Panc1 (cell line): Measurements from ENCODE around the gene ACTRT2. TPM values are rescaled to one million over a fixed set of nuclear protein-coding genes. Genes with fewer than 3 reads are reported as not detected.

ENCODE experiments used
- ATAC-seq: fragments of 200-7000 bp; cut with Tn5 transposase; 2 replicates; pipeline ENCODE4 v1.9.1; 2020; ENCODE audit warnings: mild to moderate bottlenecking, moderate library complexity
- BruUV-seq: library from RNA; stranded (reverse); fragments of 400-500 nt; replicated peaks from 2 replicates; lab custom pipeline; 2021; lab: Mats Ljungman, UMichigan
- CTCF ChIA-PET: fragments of 300-600 bp; sonication (Branson Sonifier 250); formaldehyde crosslinking; loops from one replicate; lab custom pipeline; 2022; ENCODE audit warnings: antibody characterized with exemption; lab: Charles Lee
- POLR2A ChIA-PET: fragments of 300-600 bp; sonication (Branson Sonifier 250); formaldehyde crosslinking; loops from one replicate; lab custom pipeline; 2022; ENCODE audit warnings: antibody characterized with exemption; lab: Charles Lee
- DNase-seq: peaks from one replicate; pipeline ENCODE4 v3.0.0-alpha.2; 2010; ENCODE audit warnings: low read depth, low spot score
- H3K27ac ChIP-seq: 2 replicates; pipeline ENCODE4 v1.5.1; 2011; ENCODE audit warnings: mild to moderate bottlenecking, low read length, inconsistent platforms
- H3K27me3 ChIP-seq: fragments of 200-500 bp; sonication (Bioruptor generic); 2 replicates; pipeline ENCODE4 v1.6.0; 2014; ENCODE audit warnings: low read length, inconsistent platforms; ENCODE audit not compliant: control insufficient read depth, insufficient read depth
- H3K36me3 ChIP-seq: fragments of 200-500 bp; sonication (Bioruptor generic); 2 replicates; pipeline ENCODE4 v1.5.1; 2014; ENCODE audit warnings: inconsistent platforms, mild to moderate bottlenecking, low read length, moderate library complexity; ENCODE audit not compliant: control insufficient read depth, insufficient read depth
- H3K4me1 ChIP-seq: 2 replicates; pipeline ENCODE4 v1.5.1; 2011; ENCODE audit warnings: inconsistent platforms, mild to moderate bottlenecking, low read length, moderate library complexity; ENCODE audit not compliant: control insufficient read depth, insufficient read depth
- H3K4me3 ChIP-seq, 2 experiments: 2 replicates each; pipeline ENCODE4 v1.5.1; 2011 to 2012; ENCODE audit warnings: low read depth in 2 of 2, low read length in 2 of 2, mild to moderate bottlenecking in 2 of 2, inconsistent platforms in 1 of 2, moderate library complexity in 1 of 2
- H3K9me3 ChIP-seq: fragments of 200-500 bp; sonication (Bioruptor generic); 2 replicates; pipeline ENCODE4 v1.5.1; 2014; ENCODE audit warnings: low read depth, mild to moderate bottlenecking, inconsistent platforms, low read length, moderate library complexity; ENCODE audit not compliant: control insufficient read depth, insufficient read depth
- CTCF ChIP-seq: fragments of 450-650 bp; IDR thresholded peaks from 2 replicates; pipeline ENCODE4 v1.5.1; 2017; ENCODE audit warnings: mild to moderate bottlenecking
- POLR2AphosphoS5 ChIP-seq: IDR thresholded peaks from 2 replicates; pipeline ENCODE4 v1.6.1; 2012; ENCODE audit warnings: mild to moderate bottlenecking, low read depth, low read length, moderate library complexity
- SIN3A ChIP-seq: IDR thresholded peaks from 2 replicates; pipeline ENCODE4 v1.6.1; 2012; ENCODE audit warnings: low read depth, mild to moderate bottlenecking, low read length, moderate library complexity, borderline replicate concordance; ENCODE audit not compliant: insufficient read depth
- TCF7L2 ChIP-seq: IDR thresholded peaks from 2 replicates; pipeline ENCODE4 v1.6.1; 2011; ENCODE audit warnings: mild to moderate bottlenecking, low read depth, low read length, inconsistent platforms
- in situ Hi-C: cut with HindIII; loops from 2 replicates; pipeline ENCODE4 v1.10.0; 2016; ENCODE audit warnings: low sequenced_read_pairs, low pct_unique_long_range_greater_than_20kb
- intact Hi-C: fragments of 100-400 bp; cut with micrococcal nuclease; formaldehyde crosslinking; loops from one replicate; pipeline ENCODE4 v1.10.0; 2022; ENCODE audit not compliant: unreplicated experiment
- total RNA-seq: library from RNA; stranded (reverse); gene quantifications from one replicate; pipeline ENCODE4 v1.2.1, GENCODE V29; 2021; ENCODE audit not compliant: unreplicated experiment
- TF ChIP-seq, protein P1 (sequence below), 2 experiments: IDR thresholded peaks; 2 replicates each; pipeline ENCODE4 v1.6.1; 2011 to 2012; ENCODE audit warnings: low read depth in 2 of 2, control low read depth in 1 of 2, low read length in 1 of 2, mild to moderate bottlenecking in 1 of 2, moderate library complexity in 1 of 2; ENCODE audit not compliant: insufficient read depth in 1 of 2

The ACTRT2 gene
- total RNA-seq, 1 experiment from 2014 or later: not detected

- Histone ChIP-seq H3K36me3 (no peaks in the 10 kb centered on the region), H3K4me1 (no peaks in the 10 kb centered on the region), H3K4me3 (no peak overlapping the region), H3K27ac (no peak overlapping the region), H3K27me3 (no peaks in the 10 kb centered on the region), H3K9me3 (no peaks in the 10 kb centered on the region)
- in situ Hi-C loops: no loop called here
- intact Hi-C loops: no loop called here
- no TSS peak for BruUV-seq
- ChIA-PET CTCF (no interaction called here), POLR2A (no interaction called here)
- DNase-seq (no peak), ATAC-seq (no peak)
- TF ChIP-seq POLR2AphosphoS5: no peak
These were observed 6.0 kb upstream of the ACTRT2 start for GRCh38 chr1:3015269-3015635.

DNA sequence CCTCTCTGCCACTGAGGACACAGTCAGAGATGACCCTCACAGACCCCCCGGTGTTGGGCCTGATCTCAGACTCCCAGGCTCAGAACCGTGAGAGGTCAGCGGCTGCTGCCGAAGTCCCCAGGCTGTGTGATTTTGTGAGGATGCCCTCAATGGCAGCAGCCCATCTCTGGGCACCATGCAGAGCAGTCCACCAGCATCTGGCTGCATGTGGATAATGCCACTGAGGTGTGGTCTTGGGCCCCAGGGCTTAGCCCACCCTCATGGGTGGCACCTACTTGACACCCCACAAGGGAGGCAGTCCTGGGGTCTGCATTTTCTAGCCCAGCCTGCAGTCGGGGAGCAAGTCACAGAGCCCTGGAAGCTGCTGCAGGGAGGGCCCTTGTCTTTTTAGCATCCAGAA, 5.5 kb upstream of the ACTRT2 start:
- Histone ChIP-seq H3K4me3 (no peak overlapping the region), H3K9me3 (no peaks in the 10 kb centered on the region), H3K27ac (no peak overlapping the region), H3K27me3 (no peaks in the 10 kb centered on the region), H3K36me3 (no peaks in the 10 kb centered on the region), H3K4me1 (no peaks in the 10 kb centered on the region)
- DNase-seq (no peak), ATAC-seq (no peak)
- CTCF ChIA-PET: no interaction called here
- TF ChIP-seq SIN3A (no peak), TCF7L2 (no peak), POLR2AphosphoS5 (no peak), CTCF (no peak)
- TF ChIP-seq, protein P1, sequence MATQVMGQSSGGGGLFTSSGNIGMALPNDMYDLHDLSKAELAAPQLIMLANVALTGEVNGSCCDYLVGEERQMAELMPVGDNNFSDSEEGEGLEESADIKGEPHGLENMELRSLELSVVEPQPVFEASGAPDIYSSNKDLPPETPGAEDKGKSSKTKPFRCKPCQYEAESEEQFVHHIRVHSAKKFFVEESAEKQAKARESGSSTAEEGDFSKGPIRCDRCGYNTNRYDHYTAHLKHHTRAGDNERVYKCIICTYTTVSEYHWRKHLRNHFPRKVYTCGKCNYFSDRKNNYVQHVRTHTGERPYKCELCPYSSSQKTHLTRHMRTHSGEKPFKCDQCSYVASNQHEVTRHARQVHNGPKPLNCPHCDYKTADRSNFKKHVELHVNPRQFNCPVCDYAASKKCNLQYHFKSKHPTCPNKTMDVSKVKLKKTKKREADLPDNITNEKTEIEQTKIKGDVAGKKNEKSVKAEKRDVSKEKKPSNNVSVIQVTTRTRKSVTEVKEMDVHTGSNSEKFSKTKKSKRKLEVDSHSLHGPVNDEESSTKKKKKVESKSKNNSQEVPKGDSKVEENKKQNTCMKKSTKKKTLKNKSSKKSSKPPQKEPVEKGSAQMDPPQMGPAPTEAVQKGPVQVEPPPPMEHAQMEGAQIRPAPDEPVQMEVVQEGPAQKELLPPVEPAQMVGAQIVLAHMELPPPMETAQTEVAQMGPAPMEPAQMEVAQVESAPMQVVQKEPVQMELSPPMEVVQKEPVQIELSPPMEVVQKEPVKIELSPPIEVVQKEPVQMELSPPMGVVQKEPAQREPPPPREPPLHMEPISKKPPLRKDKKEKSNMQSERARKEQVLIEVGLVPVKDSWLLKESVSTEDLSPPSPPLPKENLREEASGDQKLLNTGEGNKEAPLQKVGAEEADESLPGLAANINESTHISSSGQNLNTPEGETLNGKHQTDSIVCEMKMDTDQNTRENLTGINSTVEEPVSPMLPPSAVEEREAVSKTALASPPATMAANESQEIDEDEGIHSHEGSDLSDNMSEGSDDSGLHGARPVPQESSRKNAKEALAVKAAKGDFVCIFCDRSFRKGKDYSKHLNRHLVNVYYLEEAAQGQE (IDR thresholded peaks at IDR 0.05; ENCODE audit: insufficient read depth in 1 of 2, low read depth in 2 of 2, low read length in 1 of 2): no peak
- intact Hi-C loops: no loop called here
- POLR2A ChIA-PET: no interaction called here
- no TSS peak for BruUV-seq
- in situ Hi-C loops: no loop called here

DNA sequence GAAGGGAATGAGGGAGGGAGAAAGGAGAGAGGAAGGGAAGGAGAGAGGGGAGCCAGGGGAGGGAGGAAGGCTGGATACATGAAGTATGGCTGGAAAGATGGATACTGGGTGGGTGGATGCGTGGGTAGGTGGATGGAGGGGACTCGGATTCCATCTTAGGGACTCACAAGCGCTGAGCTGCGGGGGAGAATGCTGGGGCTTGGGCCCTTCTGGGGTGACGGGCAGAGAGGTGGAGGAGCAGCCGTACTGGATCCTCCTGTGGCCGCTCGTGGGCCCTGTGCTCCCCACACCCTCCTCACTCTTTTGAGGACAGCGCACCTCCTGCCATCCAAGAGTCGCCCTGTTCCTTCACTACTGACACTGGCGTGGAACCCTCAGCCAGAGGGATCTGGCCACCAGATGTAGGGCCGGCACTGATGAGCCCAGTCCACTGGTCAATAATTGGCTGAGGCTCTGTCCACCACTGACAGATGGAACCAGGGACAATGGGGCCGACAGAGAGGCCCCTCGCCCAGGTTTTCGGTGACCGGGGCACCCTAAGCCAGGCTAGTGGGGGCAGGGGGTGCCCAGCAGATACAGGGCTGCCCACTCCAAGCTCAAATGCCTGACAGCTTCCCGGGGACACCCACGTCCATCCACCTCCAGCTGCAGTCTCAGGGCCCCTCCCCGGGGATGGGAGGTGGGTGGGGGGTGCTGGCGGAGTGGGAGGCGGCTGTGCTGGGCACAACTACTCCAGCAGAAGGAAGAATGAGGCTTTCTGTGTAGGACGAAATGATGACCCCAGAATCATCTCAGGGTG, 4.4 kb upstream of the ACTRT2 start:
- H3K4me3 ChIP-seq: no peak overlapping the region
- no peaks in the 10 kb centered on the region for H3K4me1 ChIP-seq
- ATAC-seq: no peak
- ChIA-PET CTCF (no interaction called here), POLR2A (interaction anchor here (0.6 kb wide), 1 partner anchor 72 kb away, joined by 3 read pairs; no protein-coding TSS in a partner anchor)
- H3K9me3 ChIP-seq: no peaks in the 10 kb centered on the region
- intact Hi-C loops (no loop called here), in situ Hi-C loops (no loop called here)
- no peak overlapping the region for H3K27ac ChIP-seq
- H3K36me3 ChIP-seq: no peaks in the 10 kb centered on the region
- TF ChIP-seq TCF7L2 (no peak), POLR2AphosphoS5 (no peak), CTCF (no peak), SIN3A (no peak)
- TF ChIP-seq, protein P1 (IDR thresholded peaks at IDR 0.05; ENCODE audit: insufficient read depth in 1 of 2, low read depth in 2 of 2, low read length in 1 of 2): no peak
- no peak for DNase-seq
- no TSS peak for BruUV-seq
- H3K27me3 ChIP-seq: no peaks in the 10 kb centered on the region
